GM21619 (cell line): Measurements from ENCODE around the gene TRABD2B.

Experiments
- ATAC-seq: cut with Tn5 transposase; IDR thresholded peaks from one replicate; pipeline ENCODE4 v1.9.1; 2021; ENCODE audit not compliant: unreplicated experiment

TRABD2B gene

DNA sequence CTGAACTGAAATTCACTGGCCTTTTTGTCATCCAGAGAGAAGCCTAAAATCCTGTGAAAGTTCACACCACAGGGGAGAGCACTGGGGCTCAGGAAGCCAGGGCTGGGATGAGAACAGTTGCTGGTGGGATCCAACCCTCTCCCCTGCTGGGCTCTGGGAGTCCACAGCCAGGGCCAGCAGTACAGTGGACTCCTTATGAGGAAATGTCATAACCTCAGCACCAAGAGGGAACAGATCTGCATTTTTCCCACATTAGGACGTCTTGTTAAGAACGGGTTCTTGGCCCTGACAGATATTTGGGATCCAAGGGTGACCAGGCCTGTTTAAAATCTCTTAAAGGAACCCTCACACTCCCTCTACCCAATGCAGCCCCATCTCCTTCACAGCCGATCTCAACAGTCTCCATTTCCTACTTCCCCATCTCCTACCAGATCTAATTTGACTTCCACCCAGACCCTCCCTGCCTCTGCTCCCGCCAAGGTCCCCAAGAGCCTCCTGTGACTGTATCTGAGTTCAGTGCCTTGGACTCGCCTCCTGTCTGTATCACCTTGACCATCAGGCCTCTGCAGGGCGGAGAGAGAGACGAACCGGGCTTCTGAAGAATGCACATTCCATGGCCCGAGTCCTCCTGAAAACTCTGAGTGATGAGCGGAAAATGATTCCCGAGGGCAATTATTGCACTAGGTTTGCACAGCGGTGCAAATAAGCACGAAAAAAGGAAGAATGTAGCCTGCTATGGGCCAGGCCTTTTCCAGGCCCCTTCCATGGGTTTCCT, 159.9 kb downstream of the TRABD2B start:
- no peak for ATAC-seq

DNA sequence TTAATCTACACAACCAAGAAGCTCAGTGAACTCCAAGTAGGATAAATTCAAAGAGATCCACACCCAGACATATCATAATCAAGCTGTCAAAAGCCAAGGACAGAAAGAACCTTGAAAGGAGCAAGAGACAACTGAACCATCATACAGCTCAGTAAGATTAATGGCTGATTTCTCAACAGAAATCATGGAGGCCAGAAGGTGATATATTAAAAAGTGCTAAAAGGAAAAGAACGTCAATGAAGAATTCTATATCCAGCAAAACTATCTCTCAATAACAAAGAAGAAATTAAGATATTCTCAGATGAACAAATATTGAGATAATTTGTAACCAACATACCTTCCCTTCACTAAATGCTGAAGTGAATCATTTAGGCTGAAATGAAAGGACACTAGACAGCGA, 161.8 kb downstream of the TRABD2B start:
- ATAC-seq = no peak

DNA sequence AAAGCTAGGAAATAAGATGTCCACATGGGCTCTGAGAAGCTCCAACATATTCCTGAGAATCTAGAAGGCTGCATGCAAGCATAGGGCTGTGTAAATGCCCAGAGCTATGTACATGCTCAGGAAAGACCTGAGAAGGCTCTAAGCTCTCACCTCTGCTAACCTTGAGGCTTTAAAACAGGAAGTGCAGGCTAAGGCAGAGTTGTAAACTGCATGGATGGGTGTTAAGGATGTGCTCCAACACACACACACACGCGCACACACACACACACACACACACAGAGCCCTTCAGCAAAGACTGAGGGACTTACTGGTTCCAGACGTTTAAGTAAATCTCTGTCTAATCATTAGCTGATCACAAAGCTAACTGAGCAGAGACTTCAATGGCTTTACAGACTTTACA, 162.9 kb downstream of the TRABD2B start:
- no peak for ATAC-seq

DNA sequence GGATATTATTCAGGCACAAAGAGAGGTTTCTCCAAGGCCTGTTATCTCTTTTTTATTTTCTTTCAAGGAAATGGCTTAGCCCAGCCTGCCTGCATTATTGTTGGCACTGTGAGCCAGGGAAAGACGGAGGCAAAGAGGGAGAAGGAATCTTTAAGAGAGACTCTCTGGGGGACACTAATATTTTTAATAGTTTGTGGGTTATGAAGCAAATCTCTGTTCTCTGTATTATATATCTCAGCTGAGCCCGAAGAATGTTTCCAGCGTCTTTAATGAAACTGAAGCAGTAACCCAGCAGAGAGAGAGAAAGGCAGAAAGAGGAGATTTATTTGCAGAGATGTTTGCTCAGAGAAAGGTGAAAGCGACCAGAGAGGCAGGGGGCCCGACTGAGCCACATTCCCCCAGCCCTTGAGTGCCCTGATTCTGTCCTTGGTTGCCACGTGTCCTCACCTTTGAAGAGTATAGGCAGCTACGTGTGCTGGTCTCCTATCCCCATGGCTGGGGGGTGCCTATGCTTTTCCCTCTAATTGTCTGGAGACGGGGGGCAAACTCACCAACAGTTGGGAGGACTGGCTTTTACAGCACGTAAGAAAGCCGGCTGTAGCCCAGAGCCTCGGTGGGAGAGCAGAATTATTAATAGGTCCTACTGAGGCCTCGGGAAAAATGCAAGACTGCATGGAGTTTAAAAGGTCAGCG, 166.4 kb downstream of the TRABD2B start:
- no peak for ATAC-seq

DNA sequence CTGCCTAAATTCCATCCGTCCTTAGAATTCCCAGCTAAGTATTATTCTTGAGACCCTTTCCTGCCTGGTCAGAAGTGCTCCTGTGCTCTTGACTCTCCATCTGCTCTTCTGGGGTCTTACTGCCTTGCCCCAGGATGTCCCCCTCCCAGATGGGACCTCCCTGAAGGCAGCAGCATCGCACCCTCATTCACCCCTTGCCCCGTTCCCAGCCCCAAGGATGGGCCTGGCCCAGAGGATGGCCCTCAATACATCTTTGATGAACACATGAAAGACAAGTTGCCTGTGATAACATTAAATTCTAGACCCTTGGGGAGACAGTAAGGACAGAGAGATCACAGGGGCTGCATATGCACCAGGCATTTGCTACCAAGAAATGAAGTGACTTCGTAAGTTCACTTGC, 167.2 kb downstream of the TRABD2B start:
- no peak for ATAC-seq

DNA sequence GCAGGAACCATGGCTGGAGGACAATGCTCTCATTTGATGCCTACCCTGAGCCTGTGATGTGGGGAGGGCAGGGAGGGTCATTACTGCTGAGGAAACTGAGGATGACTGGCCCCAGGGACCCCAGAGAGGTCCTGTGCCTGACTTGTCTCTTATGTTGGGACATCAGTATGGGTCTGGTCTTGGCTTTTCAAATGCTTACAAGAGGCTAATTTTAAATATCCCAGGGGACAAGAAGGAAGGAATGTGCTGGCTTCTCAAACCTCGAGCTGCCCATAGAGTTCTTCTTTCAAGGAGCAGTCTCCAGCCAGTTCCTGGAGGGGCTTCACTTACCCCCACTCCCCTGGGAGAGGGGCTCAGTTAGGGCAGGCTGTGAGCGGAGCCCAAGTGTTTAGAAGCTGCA, 168.2 kb downstream of the TRABD2B start:
- no peak for ATAC-seq

DNA sequence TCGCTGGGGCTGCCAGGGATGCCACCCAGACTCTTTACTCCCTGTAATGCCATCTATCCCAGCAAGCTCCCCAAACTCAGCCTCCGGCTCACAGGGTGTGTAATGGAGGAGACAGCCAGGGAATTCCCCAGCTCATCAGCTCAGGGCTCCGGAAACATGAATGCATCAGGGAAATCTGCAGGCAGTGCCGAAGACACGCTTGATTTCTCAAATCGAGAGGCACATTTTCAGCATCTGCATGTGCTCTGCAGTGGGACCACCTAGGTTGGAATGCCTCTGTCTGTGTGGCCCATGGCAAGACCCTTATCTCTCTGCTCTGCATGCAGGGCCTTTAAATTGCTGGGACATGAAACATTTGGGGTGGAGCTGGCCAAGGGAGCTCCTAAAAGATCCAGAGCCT, 170.1 kb downstream of the TRABD2B start:
- ATAC-seq = no peak

DNA sequence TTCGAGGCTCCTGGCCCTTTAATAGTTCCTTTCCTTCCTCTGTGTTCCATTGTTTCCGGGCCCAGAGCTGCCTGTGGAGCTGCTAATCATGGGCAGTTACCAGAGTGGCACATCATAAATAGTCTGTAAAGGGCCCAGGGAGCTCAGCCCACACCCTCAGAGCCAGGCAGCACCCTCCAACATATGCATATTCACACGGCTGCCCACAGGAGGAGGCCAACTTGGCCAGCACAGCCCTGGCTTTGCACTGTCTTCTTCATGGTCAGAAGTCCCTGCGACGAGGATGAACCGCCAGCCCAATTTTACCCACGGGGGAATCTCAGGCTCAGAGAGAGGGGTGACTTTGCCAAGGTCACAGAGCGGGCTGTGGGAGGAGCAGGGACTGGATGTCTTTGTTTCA, 172.5 kb downstream of the TRABD2B start:
- no peak for ATAC-seq

DNA sequence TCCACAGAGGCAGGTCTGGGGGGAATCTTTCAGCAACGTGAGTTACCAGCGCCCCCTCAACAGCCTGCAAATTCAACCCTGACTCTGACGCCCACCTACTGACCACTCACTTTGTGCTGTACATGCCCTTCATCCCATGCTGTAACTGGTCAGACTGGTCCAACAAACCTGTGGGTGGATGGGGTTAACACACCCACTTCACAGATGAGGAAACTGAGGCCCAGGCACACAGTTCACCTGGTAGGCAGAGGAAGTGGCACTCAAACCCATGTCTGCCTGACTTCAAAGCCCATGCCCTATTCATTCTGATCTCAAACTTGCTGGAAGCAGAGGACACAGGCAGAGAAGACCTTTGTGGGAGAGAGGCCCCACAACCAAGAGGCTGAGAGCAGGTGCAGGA, 172.9 kb downstream of the TRABD2B start:
- ATAC-seq = no peak

DNA sequence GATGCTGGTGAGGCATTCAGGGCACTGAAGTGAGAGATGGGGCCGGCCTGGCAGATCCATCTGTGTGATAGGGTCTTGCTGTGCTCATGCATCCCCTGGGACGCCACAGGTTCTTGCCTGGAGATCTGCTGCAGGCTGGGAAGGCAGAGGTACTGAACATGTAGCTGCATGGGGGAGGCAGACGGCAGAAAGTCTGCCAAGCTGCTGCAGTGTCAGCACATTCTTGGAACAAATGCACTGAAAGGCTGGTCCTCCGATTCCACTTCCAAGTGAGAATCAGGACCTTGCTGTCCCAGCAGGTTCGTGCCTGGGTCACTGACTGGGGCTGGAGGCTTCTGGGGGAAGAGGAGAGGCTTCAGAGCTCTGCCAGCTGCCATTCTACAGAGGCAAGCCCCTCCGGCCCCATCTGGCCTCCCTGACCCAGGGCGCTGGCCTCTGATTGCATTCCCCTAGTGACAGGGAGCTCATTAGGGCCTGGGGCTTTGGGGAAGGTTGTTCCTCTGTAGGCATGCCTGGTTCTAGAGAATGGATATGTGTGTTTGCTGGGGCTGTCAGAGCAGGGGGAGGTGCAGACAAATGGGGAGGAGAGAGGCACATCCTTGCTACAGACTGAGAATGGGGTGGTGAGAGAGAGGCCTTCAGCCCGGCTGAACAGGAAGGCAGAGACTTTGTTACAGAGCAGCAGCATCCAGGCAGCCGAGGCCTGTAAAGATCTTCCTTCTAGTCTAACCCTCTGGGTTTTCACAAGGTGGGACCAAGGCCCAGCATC, 174.0 kb downstream of the TRABD2B start:
- ATAC-seq = no peak

DNA sequence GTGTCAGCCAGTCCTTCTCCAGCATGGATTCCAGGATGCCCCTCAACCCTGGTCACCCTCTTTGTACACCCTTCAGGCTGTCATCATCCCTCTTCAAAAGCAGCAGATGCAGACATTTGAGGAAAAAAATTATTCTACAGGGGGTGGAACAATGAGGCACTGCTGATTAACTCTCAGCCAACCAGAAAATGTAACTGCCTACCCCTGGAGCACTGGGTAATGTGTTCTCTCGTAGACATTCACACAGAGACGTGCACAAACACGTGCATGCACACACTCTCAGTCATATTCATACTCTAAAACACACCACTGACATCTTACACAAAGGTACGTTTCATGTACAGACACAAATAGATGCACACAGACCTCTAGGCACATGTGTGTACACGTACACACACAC, 175.4 kb downstream of the TRABD2B start:
- no peak for ATAC-seq

DNA sequence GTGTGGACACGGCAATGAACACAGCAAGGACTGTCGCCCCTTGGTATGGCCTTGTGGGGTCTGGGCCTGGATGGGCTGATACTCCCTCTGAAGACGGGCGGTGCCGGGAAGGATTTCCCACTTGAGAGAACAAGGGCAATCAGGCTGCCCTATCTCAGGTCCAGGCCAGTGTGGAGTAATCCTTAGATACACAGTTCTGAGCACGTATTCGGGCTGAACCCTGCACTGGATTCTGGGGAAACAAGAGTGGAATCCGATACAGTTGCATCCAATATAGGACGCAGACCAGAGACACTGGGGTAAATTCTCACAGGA, 177.7 kb downstream of the TRABD2B start:
- ATAC-seq = no peak

DNA sequence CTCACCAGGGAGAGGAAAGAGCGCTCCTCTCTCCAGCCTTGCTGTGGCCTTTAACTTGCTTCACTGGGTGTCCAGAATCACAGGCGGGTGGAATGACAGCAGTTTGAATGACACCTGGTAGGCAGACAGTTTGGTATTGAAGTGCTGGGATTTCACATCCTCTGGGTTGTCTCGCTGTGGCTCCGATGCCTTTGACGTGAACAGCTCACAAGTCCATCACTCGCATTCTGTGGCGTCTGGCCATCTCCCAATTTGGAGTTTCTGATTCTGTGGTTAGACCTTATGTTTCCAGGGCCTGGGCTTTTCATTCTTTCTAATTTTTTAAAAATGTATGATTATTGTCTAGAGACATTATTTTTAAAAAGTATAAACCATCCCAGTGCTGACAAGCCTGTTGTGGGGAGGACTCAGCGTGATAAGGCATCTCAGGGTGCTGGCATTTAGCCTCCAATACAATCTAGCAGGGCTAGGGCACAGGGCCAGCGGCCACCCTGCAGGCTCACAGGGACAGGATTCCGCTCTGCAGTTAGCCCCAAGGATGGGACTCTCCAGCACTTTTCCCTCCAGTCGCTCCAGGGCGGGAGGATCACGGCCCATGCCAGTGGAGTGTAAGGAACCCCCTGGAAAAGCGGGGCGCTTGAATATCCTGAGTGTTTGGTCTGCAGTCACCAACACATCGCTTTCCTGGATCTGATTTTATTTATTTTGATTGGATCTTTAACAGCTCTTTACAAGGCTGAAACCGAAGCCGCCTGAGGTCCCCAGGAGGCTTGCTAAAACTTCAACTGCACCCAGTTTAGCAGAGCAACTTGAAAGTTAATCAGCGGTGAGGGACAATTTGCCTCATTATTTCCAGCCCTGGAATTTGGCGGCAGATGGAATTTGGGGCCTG, 178.3 kb downstream of the TRABD2B start:
- no peak for ATAC-seq

DNA sequence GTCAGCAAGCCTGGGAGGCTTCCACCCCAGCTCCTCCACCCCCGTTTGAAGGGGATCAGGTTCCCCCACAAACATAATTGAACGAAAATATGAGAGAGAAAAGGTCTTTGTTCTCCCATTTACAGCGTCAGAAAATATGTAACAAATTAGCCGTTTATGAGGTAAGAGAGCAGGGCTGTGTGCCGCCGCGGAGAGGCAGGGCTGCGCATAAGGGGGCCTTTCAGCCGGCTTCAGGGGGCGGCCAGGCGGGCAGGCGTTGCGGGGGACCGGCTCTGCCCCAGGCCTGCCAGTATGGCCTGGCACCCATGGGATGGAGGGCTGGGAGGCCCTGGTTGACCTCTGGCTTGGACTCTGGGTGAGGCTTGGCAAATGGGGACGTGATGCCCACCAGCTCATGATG, 179.3 kb downstream of the TRABD2B start:
- no peak for ATAC-seq

DNA sequence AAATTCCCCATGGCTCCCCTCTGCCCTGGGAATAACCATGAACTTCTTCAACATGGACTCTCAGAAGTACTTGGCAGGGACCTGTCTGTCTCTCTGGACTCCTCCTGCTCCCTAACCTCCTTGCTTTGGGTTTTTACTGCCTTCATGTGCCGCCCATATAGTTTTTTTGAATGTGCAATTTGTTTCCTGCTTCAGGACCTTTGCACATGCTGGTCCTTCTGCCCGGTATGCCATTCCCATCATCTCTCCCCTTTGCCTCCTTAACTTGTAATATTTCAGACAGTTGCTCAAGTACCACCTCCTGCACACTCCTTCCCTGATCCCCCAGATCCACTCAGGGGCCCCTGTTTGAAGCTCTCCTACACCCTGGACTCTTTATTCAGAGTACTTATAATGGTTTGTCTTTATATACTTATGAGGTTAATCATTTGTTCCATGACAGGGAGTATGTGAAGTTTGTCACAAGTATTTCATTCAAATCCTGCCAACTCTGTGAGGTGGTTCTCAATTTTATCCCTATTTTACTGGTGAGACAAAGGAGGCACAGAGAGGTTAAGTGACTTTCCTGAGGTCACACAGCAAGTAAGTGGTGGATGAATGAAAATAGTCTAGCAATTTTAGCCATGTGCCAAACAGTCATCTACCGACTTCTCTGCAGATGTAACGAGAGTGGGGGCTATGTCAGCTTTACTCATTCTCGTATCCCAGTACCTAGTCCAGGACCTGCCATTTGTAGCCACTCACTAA, 180.7 kb downstream of the TRABD2B start:
- no peak for ATAC-seq

DNA sequence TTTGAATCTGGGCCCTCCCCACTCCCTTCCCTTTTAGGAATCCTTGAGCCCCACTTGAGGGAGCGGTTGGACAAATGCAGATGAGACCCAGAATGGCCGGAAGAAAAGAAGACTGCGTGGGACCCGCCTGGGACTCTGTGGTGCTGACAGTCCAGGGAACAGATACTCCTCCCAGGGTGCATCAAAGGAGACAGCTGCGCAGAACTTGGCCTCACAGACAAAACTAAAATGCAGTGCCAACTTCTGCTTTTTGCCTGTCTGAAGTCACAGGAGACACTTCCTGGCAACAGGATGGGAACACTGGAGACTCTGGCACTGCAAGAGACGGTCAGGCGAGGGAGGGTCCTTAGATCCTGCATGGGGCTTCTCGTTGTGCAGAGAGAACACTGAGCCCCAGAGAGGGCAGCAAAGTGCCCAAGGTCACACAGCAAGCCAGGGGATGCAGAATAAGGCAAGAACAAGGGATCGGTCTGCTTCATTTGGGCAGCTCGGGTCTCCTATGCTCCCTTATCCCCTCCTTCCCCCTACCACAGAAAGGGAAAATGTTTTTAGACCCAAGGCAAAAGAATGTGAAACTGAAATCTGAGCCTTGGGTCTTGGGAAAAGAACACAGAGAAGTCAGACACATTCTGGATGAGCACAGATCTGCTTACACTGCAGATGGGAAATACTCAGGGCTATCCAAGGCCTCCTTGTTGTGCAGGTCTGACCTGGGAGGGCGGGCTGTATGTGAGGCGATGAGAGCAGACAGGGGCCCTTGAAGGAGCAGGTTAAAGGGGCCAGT, 182.4 kb downstream of the TRABD2B start:
- no peak for ATAC-seq

DNA sequence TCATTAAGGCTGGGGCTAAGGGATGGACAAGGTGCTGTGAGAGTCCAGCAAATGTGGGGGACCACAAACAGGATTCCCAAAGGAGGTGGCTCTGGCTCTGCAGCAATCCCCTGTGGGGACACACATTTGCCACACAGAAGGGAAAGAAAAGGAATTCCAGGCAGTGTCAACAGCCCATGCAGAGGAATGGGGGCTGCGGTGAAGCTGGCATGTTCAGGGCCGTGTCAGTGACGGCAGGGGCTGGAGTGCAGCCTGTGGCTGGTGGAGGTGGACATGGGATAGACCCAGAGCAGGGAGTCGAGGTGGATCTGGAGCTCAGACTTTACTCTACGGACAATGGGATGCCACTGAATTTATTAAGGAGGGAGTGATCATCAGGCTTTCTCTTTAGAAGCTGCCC, 183.2 kb downstream of the TRABD2B start:
- ATAC-seq = no peak

DNA sequence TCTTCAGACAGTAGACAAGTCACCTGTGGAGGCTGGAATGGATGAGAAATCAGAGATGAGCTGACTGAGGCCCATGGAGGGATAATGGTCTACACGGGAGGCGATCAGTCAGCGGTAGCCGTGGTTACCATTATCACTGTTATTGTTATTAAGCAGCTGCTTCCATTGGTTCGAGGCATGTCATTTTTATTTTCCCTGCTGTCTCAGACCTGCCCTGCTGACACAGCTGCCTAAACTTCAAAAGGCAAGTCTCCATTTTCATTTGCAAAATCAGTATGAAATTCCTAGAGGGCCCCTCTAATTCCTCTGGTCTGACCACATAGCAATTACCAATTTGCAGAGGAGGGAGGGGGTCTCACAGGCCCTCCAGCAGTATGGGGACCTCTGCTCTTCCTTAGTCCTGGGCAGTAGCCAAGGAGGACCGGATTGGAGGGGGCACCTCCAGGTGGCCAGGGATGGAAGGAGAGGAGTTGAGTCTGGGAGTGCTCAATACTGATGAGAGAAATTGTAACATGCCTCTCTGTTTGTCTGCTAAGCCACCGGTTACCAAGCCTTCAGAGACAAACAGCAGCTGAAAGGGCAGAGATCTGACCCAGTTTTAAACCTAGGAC, 184.2 kb downstream of the TRABD2B start:
- ATAC-seq = no peak

DNA sequence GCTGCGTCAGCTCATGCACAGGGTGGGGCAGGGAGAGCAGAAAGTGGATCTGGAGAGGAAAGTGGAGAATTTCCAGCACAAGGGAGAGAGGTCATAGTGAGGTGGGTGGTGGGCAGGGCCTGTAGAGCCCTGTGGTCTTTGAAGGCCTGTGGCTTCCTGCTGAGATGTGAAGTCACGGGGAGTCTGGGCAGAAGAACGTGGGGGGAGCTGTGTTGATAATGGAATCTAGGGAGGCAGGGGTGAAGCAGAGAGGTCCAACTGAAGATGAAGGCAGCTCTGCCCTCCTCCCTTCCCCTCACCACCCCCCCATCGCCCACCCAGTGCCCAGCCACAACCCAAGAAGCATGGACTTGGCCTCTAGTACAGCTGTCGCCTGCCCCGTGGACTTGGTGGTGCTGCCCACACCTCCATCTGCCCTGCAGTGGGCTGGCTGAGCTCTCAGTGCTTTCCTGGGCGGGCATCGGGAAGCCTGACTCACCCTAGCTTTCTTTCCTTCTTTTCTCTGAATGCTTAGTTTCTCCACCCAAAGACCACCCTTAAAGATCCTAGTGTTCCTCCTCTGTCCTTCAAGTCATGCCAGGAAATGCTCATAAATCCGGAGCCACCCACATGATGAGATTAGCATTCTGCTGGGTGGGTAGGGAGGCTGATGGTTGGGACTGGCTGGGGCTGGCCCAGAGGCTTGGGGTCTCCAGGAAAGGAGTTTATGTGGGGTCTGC, 186.1 kb downstream of the TRABD2B start:
- ATAC-seq = no peak
